Naive thymus-derived CD4-positive, alpha-beta T cell (primary cell): ENCODE measurements around the gene ASB9. TPM values are rescaled to one million over a fixed set of nuclear protein-coding genes. Genes with fewer than 3 reads are reported as not detected.
"Not testable (repeated sequence)": the region's sequence is repeated elsewhere in the genome, so short reads cannot be mapped to it uniquely, and the experiment has no call there.

Experiments
- ATAC-seq: fragments of 150-1000 bp; cut with Tn5 transposase; 2 replicates; pipeline ENCODE4 v1.10.0; 2021; ENCODE audit warnings: mild to moderate bottlenecking, moderate library complexity
- CTCF ChIA-PET: fragments of 350-600 bp; sonication (Branson Sonifier 250); formaldehyde crosslinking; loops from one replicate; lab custom pipeline; 2021; ENCODE audit warnings: antibody characterized with exemption; lab: Charles Lee
- POLR2A ChIA-PET: fragments of 350-600 bp; sonication (Branson Sonifier 250); formaldehyde crosslinking; loops from one replicate; lab custom pipeline; 2021; ENCODE audit warnings: antibody characterized with exemption, inconsistent platforms; lab: Charles Lee
- DNase-seq, 9 donors: peaks; one replicate each; pipeline versions ENCODE4 v3.0.0 to v3.0.0-alpha.2; 2020 to 2022; ENCODE audit warnings: mixed read lengths in 1 of 9
- H3K27ac ChIP-seq: one replicate; pipeline ENCODE4 v1.7.0; 2013; ENCODE audit warnings: mild to moderate bottlenecking, low read depth, low read length, moderate library complexity
- H3K27me3 ChIP-seq, 2 donors: one replicate each; pipeline ENCODE4 v1.7.0; 2013; ENCODE audit warnings: low read length in 2 of 2, mild to moderate bottlenecking in 2 of 2, moderate library complexity in 2 of 2; ENCODE audit not compliant: control insufficient read depth in 2 of 2, insufficient read depth in 2 of 2
- H3K36me3 ChIP-seq, 3 experiments: 1 replicate in 2 of 3; 2 replicates in 1 of 3; pipeline ENCODE4 v1.7.0; 2013; ENCODE audit warnings: low read length in 3 of 3, mild to moderate bottlenecking in 3 of 3, moderate library complexity in 1 of 3; ENCODE audit not compliant: insufficient read depth in 3 of 3, control insufficient read depth in 2 of 3
- H3K4me1 ChIP-seq, 2 donors: one replicate each; pipeline ENCODE4 v1.7.0; 2013; ENCODE audit warnings: low read length in 2 of 2, mild to moderate bottlenecking in 2 of 2, moderate library complexity in 1 of 2; ENCODE audit not compliant: control insufficient read depth in 2 of 2, insufficient read depth in 2 of 2
- H3K4me3 ChIP-seq: 2 replicates; pipeline ENCODE4 v1.7.0; 2013; ENCODE audit warnings: mild to moderate bottlenecking, low read length
- H3K9me3 ChIP-seq, 3 experiments: 1 replicate in 2 of 3; 2 replicates in 1 of 3; pipeline ENCODE4 v1.7.0; 2013; ENCODE audit warnings: low read length in 3 of 3; ENCODE audit not compliant: control insufficient read depth in 2 of 3
- H3K27ac Mint-ChIP-seq, 9 donors: one replicate each; pipeline ENCODE4 v1.8.0; 2020 to 2022; ENCODE audit warnings: mixed read lengths in 9 of 9, mild to moderate bottlenecking in 8 of 9, moderate library complexity in 5 of 9, inconsistent platforms in 2 of 9
- H3K27me3 Mint-ChIP-seq, 5 donors: one replicate each; pipeline ENCODE4 v1.8.0; 2021 to 2022; ENCODE audit warnings: mixed read lengths in 5 of 5, mild to moderate bottlenecking in 1 of 5
- H3K36me3 Mint-ChIP-seq, 5 donors: one replicate each; pipeline ENCODE4 v1.8.0; 2020 to 2022; ENCODE audit warnings: mixed read lengths in 5 of 5, mild to moderate bottlenecking in 3 of 5, inconsistent platforms in 1 of 5
- H3K4me1 Mint-ChIP-seq, 7 donors: one replicate each; pipeline ENCODE4 v1.8.0; 2020 to 2022; ENCODE audit warnings: mixed read lengths in 7 of 7, mild to moderate bottlenecking in 3 of 7, inconsistent platforms in 1 of 7
- H3K4me3 Mint-ChIP-seq, 10 donors: one replicate each; pipeline ENCODE4 v1.8.0; 2020 to 2022; ENCODE audit warnings: mild to moderate bottlenecking in 10 of 10, mixed read lengths in 10 of 10, moderate library complexity in 6 of 10, inconsistent platforms in 2 of 10
- H3K9me3 Mint-ChIP-seq, 11 donors: one replicate each; pipeline ENCODE4 v1.8.0; 2020 to 2022; ENCODE audit warnings: mixed read lengths in 11 of 11, mild to moderate bottlenecking in 4 of 11, inconsistent platforms in 1 of 11, moderate library complexity in 1 of 11
- intact Hi-C, 2 donors: fragments of 100-400 bp; cut with micrococcal nuclease; formaldehyde crosslinking; loops; one replicate each; pipeline ENCODE4 v1.15.1; 2023
- polyA plus RNA-seq, 2 donors: library from polyadenylated mRNA; unstranded; fragments of 300-500 nt; fragmentation: Illumina TruSeq; gene quantifications; one replicate each; pipeline ENCODE4 v1.2.3, GENCODE V29; 2021
- total RNA-seq, 6 experiments: library from RNA in 5 of 6; stranded (reverse) in 5 of 6; gene quantifications; 1 replicate in 5 of 6; 2 replicates in 1 of 6; pipeline ENCODE4 v1.2.3 and lab custom pipeline; 2021 to 2026

Gene ASB9
- total and polyA plus RNA-seq, 7 experiments from 2014 or later, result 0.62 to 2.4 (median 1.2) TPM; not detected in 1

DNA sequence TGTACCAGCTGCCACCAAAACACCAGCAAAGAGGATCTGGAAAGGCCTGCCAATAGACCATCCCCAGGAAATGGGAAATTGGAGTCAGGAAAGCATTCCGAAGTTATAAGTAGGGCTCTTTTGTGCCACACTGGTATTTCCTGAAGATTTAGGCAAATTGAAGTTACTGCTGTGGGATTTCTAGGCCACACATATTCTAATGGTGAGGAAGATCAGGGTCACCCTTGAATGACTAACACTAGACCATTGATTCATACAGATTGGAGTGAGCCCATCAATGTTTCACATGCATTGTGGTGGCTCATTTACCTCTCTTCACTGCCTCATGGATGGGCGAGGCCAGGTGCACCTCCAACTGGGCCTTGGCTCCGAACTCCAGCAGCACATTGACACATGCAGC is 23.0 kb upstream of the ASB9 start:
- Mint-ChIP-seq H3K27me3 (no peaks in the 10 kb centered on the region), H3K36me3 (no peaks in the 10 kb centered on the region), H3K4me3 (no peak overlapping the region), H3K4me1 (peaks cover 0 to under 1% (median 0%) of the 10 kb centered on the region in 7 donors), H3K9me3 (no peaks in the 10 kb centered on the region), H3K27ac (no peak overlapping the region)
- H3K27ac ChIP-seq, result no peak overlapping the region
- H3K9me3 ChIP-seq, result no peaks in the 10 kb centered on the region
- H3K27me3 ChIP-seq, result no peaks in the 10 kb centered on the region
- intact Hi-C loops, result no loop called here
- ATAC-seq (no peak), DNase-seq (no peak)
- H3K4me1 ChIP-seq, result no peaks in the 10 kb centered on the region
- H3K4me3 ChIP-seq, result no peak overlapping the region
- CTCF ChIA-PET, result no interaction called here
- POLR2A ChIA-PET, result no interaction called here
- no peaks in the 10 kb centered on the region for H3K36me3 ChIP-seq

DNA sequence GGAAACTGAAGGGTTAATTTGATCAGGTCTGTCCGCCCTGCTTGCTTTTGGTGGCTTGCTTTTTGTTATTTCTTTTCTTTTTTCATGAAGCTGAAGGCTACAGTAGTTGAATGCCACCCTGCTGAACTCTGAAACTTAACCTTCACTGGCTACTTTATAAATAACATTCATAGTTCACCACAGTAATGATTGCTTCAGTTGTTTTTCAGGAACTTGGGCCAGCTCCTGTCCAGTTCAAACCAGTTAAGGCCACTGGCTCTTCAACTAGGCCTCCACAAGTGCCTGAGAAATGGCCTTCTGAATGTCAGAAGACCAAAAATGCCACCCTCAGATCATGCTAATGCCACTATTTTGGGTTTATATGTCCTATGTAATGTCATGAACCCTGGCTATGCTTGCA is 7.7 kb upstream of the ASB9 start:
- Mint-ChIP-seq H3K27ac (peak overlapping the region in 1 of 9 donors; percentile 18), H3K36me3 (no peaks in the 10 kb centered on the region), H3K9me3 (peaks cover 0 to 2% (median 0%) of the 10 kb centered on the region in 11 donors), H3K4me3 (no peak overlapping the region), H3K27me3 (peaks cover 0 to 7% (median 6%) of the 10 kb centered on the region in 5 donors), H3K4me1 (no peaks in the 10 kb centered on the region)
- Histone ChIP-seq H3K4me3 (no peak overlapping the region), H3K36me3 (no peaks in the 10 kb centered on the region), H3K27me3 (no peaks in the 10 kb centered on the region), H3K4me1 (no peaks in the 10 kb centered on the region), H3K27ac (no peak overlapping the region), H3K9me3 (no peaks in the 10 kb centered on the region)
- ATAC-seq, result no peak
- POLR2A ChIA-PET, result no interaction called here
- intact Hi-C loops, result no loop called here
- CTCF ChIA-PET, result no interaction called here
- no peak for DNase-seq

DNA sequence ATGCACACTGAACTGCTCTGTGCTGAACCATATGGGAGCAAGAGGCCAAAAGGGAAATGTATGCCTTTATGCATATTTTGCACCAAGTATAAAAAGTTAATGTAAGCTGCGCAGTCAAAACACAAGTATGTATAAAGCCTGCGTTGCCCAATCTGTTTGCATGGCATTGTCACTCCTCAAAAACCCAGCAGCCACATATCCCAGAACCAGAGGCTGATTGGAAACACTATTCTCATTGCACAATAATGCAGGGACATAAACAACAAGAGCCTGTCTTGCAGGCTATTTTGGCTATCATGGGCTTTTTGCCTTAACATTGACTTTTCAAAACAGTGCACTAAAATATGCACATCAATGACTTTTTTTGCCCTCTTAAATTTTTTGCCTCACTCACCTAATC is 5.1 kb upstream of the ASB9 start:
- peaks cover 0 to 6% (median 5%) of the 10 kb centered on the region in 7 donors for H3K4me1 Mint-ChIP-seq
- ATAC-seq, result no peak

DNA sequence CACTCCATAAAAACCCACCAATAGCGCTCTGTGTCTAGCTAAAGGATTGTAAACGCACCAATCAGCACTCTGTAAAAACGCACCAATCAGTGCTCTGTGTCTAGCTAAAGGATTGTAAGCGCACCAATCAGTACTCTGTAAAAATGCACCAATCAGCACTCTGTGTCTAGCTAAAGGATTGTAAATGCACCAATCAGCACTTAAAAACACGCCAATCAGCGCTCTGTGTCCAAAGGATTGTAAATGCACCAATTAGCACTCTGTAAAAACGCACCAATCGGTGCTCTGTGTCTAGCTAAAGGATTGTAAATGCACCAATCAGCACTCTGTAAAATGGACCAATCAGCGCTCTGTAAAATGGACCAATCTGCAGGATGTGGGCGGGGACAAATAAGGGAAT is 3.4 kb upstream of the ASB9 start:
- DNase-seq, H3K4me1 ChIP-seq, H3K27me3 ChIP-seq, intact Hi-C loops, H3K27ac ChIP-seq, H3K4me3 ChIP-seq, H3K9me3 Mint-ChIP-seq, H3K27ac Mint-ChIP-seq, H3K4me3 Mint-ChIP-seq, ATAC-seq, H3K36me3 ChIP-seq, H3K9me3 ChIP-seq, H3K36me3 Mint-ChIP-seq, H3K27me3 Mint-ChIP-seq, POLR2A ChIA-PET, CTCF ChIA-PET: not testable (repeated sequence)
- peaks cover 4 to 15% (median 11%) of the 10 kb centered on the region in 7 donors for H3K4me1 Mint-ChIP-seq

More for the DNA sequence above, 5.1 kb upstream of the ASB9 start:
- Mint-ChIP-seq H3K9me3 (peaks cover 0 to 2% (median 0%) of the 10 kb centered on the region in 11 donors), H3K4me3 (no peak overlapping the region), H3K36me3 (no peaks in the 10 kb centered on the region), H3K27ac (no peak overlapping the region), H3K27me3 (peaks cover 0 to 3% (median 0%) of the 10 kb centered on the region in 5 donors)
- no peak overlapping the region for H3K27ac ChIP-seq
- H3K27me3 ChIP-seq, result no peaks in the 10 kb centered on the region
- CTCF ChIA-PET, result no interaction called here
- POLR2A ChIA-PET, result no interaction called here
- no peak for DNase-seq
- H3K4me3 ChIP-seq, result no peak overlapping the region
- no peaks in the 10 kb centered on the region for H3K4me1 ChIP-seq
- H3K36me3 ChIP-seq, result no peaks in the 10 kb centered on the region
- intact Hi-C loops, result no loop called here
- H3K9me3 ChIP-seq, result no peaks in the 10 kb centered on the region

DNA sequence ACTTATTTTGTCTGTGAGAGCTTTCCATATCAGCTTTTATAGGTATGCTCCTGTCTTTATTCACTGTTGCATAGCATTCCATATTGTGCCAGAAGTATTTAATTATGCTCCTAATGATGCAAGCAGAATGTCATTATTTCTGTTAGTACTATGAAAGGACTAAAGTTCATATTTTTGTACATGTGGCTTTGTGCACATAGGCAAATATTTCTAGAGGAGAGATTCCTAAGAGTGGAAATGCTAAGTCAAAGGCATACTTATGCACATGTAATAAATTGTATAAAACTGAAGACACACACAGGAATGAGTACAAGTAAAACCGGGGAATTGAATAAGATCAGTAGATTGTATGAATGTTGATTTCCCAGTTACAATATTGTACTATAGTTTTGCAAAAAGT is 1.9 kb upstream of the ASB9 start:
- no peaks in the 10 kb centered on the region for H3K9me3 ChIP-seq
- Mint-ChIP-seq H3K4me3 (no peak overlapping the region), H3K36me3 (no peaks in the 10 kb centered on the region), H3K27ac (peak overlapping the region in 2 of 9 donors; percentile 24 to 26), H3K4me1 (peaks cover 4 to 15% (median 11%) of the 10 kb centered on the region in 7 donors), H3K27me3 (peaks cover 0 to 3% (median 0%) of the 10 kb centered on the region in 5 donors), H3K9me3 (peaks cover 0 to 2% (median 0%) of the 10 kb centered on the region in 11 donors)
- no peak overlapping the region for H3K27ac ChIP-seq
- DNase-seq (no peak), ATAC-seq (no peak)
- H3K36me3 ChIP-seq, result no peaks in the 10 kb centered on the region
- H3K4me3 ChIP-seq, result no peak overlapping the region
- ChIA-PET POLR2A (no interaction called here), CTCF (no interaction called here)
- H3K4me1 ChIP-seq, result no peaks in the 10 kb centered on the region
- no peaks in the 10 kb centered on the region for H3K27me3 ChIP-seq
- intact Hi-C loops, result no loop called here

DNA sequence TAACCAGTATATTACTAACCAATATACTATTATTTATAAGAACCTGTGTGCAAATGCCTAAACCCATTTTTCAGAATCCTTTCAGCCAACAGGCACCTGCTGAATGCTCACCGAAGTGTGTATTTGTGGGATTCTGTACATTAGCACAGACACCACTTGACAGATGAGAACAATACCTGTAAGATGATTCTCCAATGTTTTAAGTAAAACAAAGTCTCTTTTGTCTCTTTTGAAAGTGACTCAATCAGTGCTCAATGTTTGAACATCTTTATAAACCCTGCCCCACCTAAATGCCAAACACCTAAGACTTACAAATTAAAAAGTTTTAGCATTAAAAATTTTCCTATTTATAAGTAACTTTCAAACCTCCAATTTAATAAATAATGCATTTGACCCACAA is 763 bp downstream of the ASB9 start:
- Mint-ChIP-seq H3K9me3 (peaks cover 0 to 2% (median 0%) of the 10 kb centered on the region in 11 donors), H3K4me1 (peaks cover 4 to 15% (median 11%) of the 10 kb centered on the region in 7 donors), H3K27me3 (peaks cover 0 to 3% (median 0%) of the 10 kb centered on the region in 5 donors), H3K27ac (peak overlapping the region in 2 of 9 donors; percentile 72 to 84), H3K4me3 (peak overlapping the region in 3 of 10 donors; percentile 7 to 69 (median 63)), H3K36me3 (no peaks in the 10 kb centered on the region)
- Histone ChIP-seq H3K27ac (no peak overlapping the region), H3K36me3 (no peaks in the 10 kb centered on the region), H3K27me3 (no peaks in the 10 kb centered on the region), H3K9me3 (no peaks in the 10 kb centered on the region), H3K4me1 (no peaks in the 10 kb centered on the region), H3K4me3 (no peak overlapping the region)
- ChIA-PET POLR2A (no interaction called here), CTCF (no interaction called here)
- no peak for ATAC-seq
- intact Hi-C loops, result no loop called here
- no peak for DNase-seq

DNA sequence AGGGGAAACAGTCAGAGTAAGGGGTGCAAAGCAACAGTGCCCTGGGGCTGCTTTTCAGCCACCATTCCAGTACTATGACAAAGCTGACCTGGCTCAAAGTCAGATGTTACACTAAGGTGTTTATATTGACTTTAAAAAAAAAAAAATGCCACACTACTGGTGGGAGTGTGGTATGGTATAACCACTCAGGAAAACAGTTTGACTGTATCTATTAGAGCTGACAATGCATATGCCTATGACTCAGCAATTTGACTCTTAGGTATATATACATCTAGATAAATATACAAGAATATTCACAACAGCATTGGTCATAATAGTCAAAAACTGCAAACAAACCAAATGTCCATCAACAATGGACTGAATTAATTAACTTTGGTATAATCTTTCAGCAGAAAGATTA is 15.0 kb downstream of the ASB9 start:
- intact Hi-C loops, result no loop called here
- no peak overlapping the region for H3K27ac Mint-ChIP-seq
- Histone ChIP-seq H3K4me3 (no peak overlapping the region), H3K36me3 (no peaks in the 10 kb centered on the region), H3K4me1 (no peaks in the 10 kb centered on the region), H3K27ac (no peak overlapping the region), H3K9me3 (no peaks in the 10 kb centered on the region), H3K27me3 (no peaks in the 10 kb centered on the region)
- no peak for ATAC-seq
- no peak overlapping the region for H3K4me3 Mint-ChIP-seq
- no peaks in the 10 kb centered on the region for H3K4me1 Mint-ChIP-seq
- no peaks in the 10 kb centered on the region for H3K27me3 Mint-ChIP-seq
- H3K9me3 Mint-ChIP-seq, result no peaks in the 10 kb centered on the region
- H3K36me3 Mint-ChIP-seq, result no peaks in the 10 kb centered on the region
- DNase-seq, result no peak
- POLR2A ChIA-PET, result no interaction called here
- CTCF ChIA-PET, result no interaction called here
